WTC11 (cell line): ENCODE measurements around the gene DMKN.

Experiments used
- FOXJ3 ChIP-seq: sonication (generic); formaldehyde crosslinking; IDR thresholded peaks from 2 replicates; pipeline ENCODE4 v1.9.0; 2021; ENCODE audit warnings: missing genetic modification reagents, mild to moderate bottlenecking, borderline replicate concordance
- FOXP1 ChIP-seq: sonication (generic); formaldehyde crosslinking; IDR thresholded peaks from 2 replicates; pipeline ENCODE4 v1.8.0; 2022; ENCODE audit warnings: missing genetic modification reagents, mild to moderate bottlenecking, moderate library complexity, borderline replicate concordance
- JUN ChIP-seq: sonication (generic); formaldehyde crosslinking; IDR thresholded peaks from 2 replicates; pipeline ENCODE4 v1.8.0; 2023; ENCODE audit warnings: mild to moderate bottlenecking, missing genetic modification reagents
- NR1H2 ChIP-seq: sonication (generic); formaldehyde crosslinking; IDR thresholded peaks from 2 replicates; pipeline ENCODE4 v1.9.0; 2021; ENCODE audit warnings: mild to moderate bottlenecking, moderate library complexity, missing genetic modification reagents
- TEAD4 ChIP-seq: sonication (generic); formaldehyde crosslinking; IDR thresholded peaks from 2 replicates; pipeline ENCODE4 v1.8.0; 2022; ENCODE audit warnings: mild to moderate bottlenecking, missing genetic modification reagents
- ZNF671 ChIP-seq: fragments of 250-450 bp; sonication (Bioruptor Pico); IDR thresholded peaks from 2 replicates; pipeline ENCODE4 v1.8.0; 2021; ENCODE audit warnings: mild to moderate bottlenecking
- TF ChIP-seq, protein P1 (sequence below): fragments of 200-600 bp; IDR thresholded peaks from 2 replicates; pipeline ENCODE4 v1.8.0; 2022; ENCODE audit warnings: antibody characterized with exemption
- TF ChIP-seq, protein P2 (sequence below): sonication (generic); formaldehyde crosslinking; IDR thresholded peaks from 2 replicates; pipeline ENCODE4 v1.8.0; 2022; ENCODE audit warnings: mild to moderate bottlenecking, missing genetic modification reagents
- TF ChIP-seq, protein P3 (sequence below): sonication (generic); formaldehyde crosslinking; IDR thresholded peaks from 2 replicates; pipeline ENCODE4 v1.8.1; 2022; ENCODE audit warnings: low read depth, missing genetic modification reagents, borderline replicate concordance
- TF ChIP-seq, protein P4 (sequence below): sonication (generic); formaldehyde crosslinking; conservative IDR thresholded peaks from 2 replicates; pipeline ENCODE4 v1.8.1; 2023; ENCODE audit warnings: mild to moderate bottlenecking, low read depth, missing genetic modification reagents, moderate library complexity

DNA sequence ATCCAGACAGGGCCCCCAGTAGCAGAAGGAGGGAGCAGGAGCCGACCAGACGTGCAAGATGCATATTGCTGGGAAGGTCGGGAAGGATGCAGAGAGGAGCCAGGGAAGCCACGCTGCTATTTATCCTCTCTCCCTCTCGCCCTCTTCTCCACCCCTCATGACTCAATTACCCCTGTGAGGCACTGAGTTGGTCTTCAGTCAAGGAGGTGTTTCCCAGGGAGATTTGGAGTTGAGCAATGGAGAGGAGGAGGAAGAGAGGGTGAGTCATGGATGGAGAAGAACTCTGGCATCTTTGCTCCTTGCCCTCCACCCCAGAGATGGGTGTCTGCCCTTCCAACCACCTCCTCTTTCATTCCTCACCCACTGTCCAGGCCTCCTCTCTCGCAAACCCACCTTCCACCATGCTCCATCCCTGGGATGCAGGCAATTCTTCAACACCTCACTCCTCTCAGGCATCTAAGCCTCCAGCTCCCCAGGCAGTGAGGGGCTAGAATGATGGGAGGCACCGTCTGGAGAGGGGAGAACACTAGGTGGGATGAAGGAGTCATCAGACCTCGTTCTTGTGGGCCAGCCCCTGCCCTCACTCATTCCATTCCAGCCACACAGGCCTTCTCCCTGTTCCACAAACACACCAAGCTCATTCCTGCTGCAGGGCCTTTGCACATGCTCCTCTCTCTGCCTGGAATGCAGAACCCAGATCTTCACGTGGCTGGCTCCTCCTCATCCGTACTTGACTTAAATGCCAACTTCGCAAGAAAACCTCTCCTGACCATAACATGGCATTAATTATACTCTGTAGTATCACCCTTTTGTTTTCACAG is 15.0 kb upstream of the DMKN start, which contains the start of gene SBSN:
- TF ChIP-seq FOXJ3 (CRISPR knock-in tag) (no peak), JUN (CRISPR knock-in tag) (no peak), TEAD4 (no peak), ZNF671 (CRISPR knock-in tag) (no peak), FOXP1 (CRISPR knock-in tag) (no peak), NR1H2 (CRISPR knock-in tag) (no peak)
- TF ChIP-seq, protein P1, sequence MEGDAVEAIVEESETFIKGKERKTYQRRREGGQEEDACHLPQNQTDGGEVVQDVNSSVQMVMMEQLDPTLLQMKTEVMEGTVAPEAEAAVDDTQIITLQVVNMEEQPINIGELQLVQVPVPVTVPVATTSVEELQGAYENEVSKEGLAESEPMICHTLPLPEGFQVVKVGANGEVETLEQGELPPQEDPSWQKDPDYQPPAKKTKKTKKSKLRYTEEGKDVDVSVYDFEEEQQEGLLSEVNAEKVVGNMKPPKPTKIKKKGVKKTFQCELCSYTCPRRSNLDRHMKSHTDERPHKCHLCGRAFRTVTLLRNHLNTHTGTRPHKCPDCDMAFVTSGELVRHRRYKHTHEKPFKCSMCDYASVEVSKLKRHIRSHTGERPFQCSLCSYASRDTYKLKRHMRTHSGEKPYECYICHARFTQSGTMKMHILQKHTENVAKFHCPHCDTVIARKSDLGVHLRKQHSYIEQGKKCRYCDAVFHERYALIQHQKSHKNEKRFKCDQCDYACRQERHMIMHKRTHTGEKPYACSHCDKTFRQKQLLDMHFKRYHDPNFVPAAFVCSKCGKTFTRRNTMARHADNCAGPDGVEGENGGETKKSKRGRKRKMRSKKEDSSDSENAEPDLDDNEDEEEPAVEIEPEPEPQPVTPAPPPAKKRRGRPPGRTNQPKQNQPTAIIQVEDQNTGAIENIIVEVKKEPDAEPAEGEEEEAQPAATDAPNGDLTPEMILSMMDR: no peak
- TF ChIP-seq, protein P2, sequence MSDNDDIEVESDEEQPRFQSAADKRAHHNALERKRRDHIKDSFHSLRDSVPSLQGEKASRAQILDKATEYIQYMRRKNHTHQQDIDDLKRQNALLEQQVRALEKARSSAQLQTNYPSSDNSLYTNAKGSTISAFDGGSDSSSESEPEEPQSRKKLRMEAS: no peak
- TF ChIP-seq, protein P3, sequence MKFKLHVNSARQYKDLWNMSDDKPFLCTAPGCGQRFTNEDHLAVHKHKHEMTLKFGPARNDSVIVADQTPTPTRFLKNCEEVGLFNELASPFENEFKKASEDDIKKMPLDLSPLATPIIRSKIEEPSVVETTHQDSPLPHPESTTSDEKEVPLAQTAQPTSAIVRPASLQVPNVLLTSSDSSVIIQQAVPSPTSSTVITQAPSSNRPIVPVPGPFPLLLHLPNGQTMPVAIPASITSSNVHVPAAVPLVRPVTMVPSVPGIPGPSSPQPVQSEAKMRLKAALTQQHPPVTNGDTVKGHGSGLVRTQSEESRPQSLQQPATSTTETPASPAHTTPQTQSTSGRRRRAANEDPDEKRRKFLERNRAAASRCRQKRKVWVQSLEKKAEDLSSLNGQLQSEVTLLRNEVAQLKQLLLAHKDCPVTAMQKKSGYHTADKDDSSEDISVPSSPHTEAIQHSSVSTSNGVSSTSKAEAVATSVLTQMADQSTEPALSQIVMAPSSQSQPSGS (CRISPR knock-in tag): no peak
- TF ChIP-seq, protein P4, sequence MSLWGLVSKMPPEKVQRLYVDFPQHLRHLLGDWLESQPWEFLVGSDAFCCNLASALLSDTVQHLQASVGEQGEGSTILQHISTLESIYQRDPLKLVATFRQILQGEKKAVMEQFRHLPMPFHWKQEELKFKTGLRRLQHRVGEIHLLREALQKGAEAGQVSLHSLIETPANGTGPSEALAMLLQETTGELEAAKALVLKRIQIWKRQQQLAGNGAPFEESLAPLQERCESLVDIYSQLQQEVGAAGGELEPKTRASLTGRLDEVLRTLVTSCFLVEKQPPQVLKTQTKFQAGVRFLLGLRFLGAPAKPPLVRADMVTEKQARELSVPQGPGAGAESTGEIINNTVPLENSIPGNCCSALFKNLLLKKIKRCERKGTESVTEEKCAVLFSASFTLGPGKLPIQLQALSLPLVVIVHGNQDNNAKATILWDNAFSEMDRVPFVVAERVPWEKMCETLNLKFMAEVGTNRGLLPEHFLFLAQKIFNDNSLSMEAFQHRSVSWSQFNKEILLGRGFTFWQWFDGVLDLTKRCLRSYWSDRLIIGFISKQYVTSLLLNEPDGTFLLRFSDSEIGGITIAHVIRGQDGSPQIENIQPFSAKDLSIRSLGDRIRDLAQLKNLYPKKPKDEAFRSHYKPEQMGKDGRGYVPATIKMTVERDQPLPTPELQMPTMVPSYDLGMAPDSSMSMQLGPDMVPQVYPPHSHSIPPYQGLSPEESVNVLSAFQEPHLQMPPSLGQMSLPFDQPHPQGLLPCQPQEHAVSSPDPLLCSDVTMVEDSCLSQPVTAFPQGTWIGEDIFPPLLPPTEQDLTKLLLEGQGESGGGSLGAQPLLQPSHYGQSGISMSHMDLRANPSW (CRISPR knock-in tag): no peak
